PC-3 (cell line): Measurements from ENCODE around the gene NLRC4. TPM values are rescaled to one million over a fixed set of nuclear protein-coding genes. Genes with fewer than 3 reads are reported as not detected.
A peak's percentile ranks its signal among the peaks of the same experiment; 100 is the strongest.
"Not testable (repeated sequence)": the region's sequence is repeated elsewhere in the genome, so short reads cannot be mapped to it uniquely, and the experiment has no call there.

ENCODE experiments used
- ATAC-seq: fragments of 200-7000 bp; cut with Tn5 transposase; 2 replicates; pipeline ENCODE4 v1.9.1; 2020; ENCODE audit warnings: mild to moderate bottlenecking, moderate library complexity
- BruUV-seq: library from RNA; stranded (reverse); fragments of 400-500 nt; replicated peaks from 2 replicates; lab custom pipeline; 2021; lab: Mats Ljungman, UMichigan
- CTCF ChIA-PET: fragments of 300-600 bp; sonication (Branson Sonifier 250); formaldehyde crosslinking; loops from one replicate; lab custom pipeline; 2022; ENCODE audit warnings: antibody characterized with exemption; lab: Charles Lee
- POLR2A ChIA-PET: fragments of 300-600 bp; sonication (Branson Sonifier 250); formaldehyde crosslinking; loops from one replicate; lab custom pipeline; 2022; ENCODE audit warnings: antibody characterized with exemption; ENCODE audit not compliant: unreplicated experiment; lab: Charles Lee
- DNase-seq: peaks from one replicate; pipeline ENCODE4 v3.0.0-alpha.2; 2015
- H2AFZ ChIP-seq: fragments of 300-600 bp; sonication (generic); 2 replicates; pipeline ENCODE4 v1.6.0; 2016; ENCODE audit warnings: antibody characterized with exemption, low read length
- H3F3A ChIP-seq: fragments of 300-600 bp; sonication (generic); one replicate; pipeline ENCODE4 v1.6.0; 2017; ENCODE audit warnings: antibody characterized with exemption, low read length, control low read depth, mild to moderate bottlenecking; ENCODE audit not compliant: unreplicated experiment
- H3K27ac ChIP-seq: fragments of 300-600 bp; sonication (generic); 2 replicates; pipeline ENCODE4 v1.5.1; 2016; ENCODE audit warnings: mild to moderate bottlenecking, low read length
- H3K27me3 ChIP-seq: fragments of 300-600 bp; sonication (generic); 2 replicates; pipeline ENCODE4 v1.6.1; 2016; ENCODE audit warnings: low read length, mixed read lengths
- H3K36me3 ChIP-seq: fragments of 300-600 bp; sonication (generic); 2 replicates; pipeline ENCODE4 v1.6.1; 2016; ENCODE audit warnings: low read depth, mixed run types, low read length, mixed read lengths
- H3K4me1 ChIP-seq: fragments of 300-600 bp; sonication (generic); 2 replicates; pipeline ENCODE4 v1.5.1; 2016; ENCODE audit warnings: low read length; ENCODE audit not compliant: insufficient read depth
- H3K4me2 ChIP-seq: fragments of 300-600 bp; sonication (generic); 2 replicates; pipeline ENCODE4 v1.6.0; 2016; ENCODE audit warnings: low read length
- H3K4me3 ChIP-seq: fragments of 300-600 bp; sonication (generic); 2 replicates; pipeline ENCODE4 v1.5.1; 2016; ENCODE audit warnings: mild to moderate bottlenecking, low read length, mixed read lengths
- H3K79me2 ChIP-seq: fragments of 300-600 bp; sonication (generic); 2 replicates; pipeline ENCODE4 v1.6.1; 2017; ENCODE audit warnings: low read length, mixed read lengths
- H3K9ac ChIP-seq: fragments of 300-600 bp; sonication (generic); 2 replicates; pipeline ENCODE4 v1.6.0; 2016; ENCODE audit warnings: mild to moderate bottlenecking, low read length
- H3K9me2 ChIP-seq: fragments of 300-600 bp; sonication (generic); replicated peaks from 2 replicates; pipeline ENCODE4 v1.6.1; 2016; ENCODE audit warnings: mixed run types, low read length, mixed read lengths
- H3K9me3 ChIP-seq: fragments of 300-600 bp; sonication (generic); 2 replicates; pipeline ENCODE4 v1.6.1; 2016; ENCODE audit warnings: low read length, mixed read lengths
- H4K20me1 ChIP-seq: fragments of 300-600 bp; sonication (generic); 2 replicates; pipeline ENCODE4 v1.6.1; 2016; ENCODE audit warnings: low read length, mixed read lengths
- EZH2 ChIP-seq: fragments of 300-600 bp; sonication (generic); IDR thresholded peaks from one replicate; pipeline ENCODE4 v1.6.1; 2017; ENCODE audit warnings: antibody characterized with exemption, mild to moderate bottlenecking, low read length; ENCODE audit not compliant: unreplicated experiment
- EZH2phosphoT487 ChIP-seq: fragments of 300-600 bp; sonication (generic); IDR thresholded peaks from 2 replicates; pipeline ENCODE4 v1.6.1; 2018; ENCODE audit warnings: mild to moderate bottlenecking, antibody characterized with exemption, low read length, borderline replicate concordance
- intact Hi-C: fragments of 100-400 bp; cut with micrococcal nuclease; formaldehyde crosslinking; loops from 2 replicates; pipeline ENCODE4 v1.9.0; 2023
- total RNA-seq: library from RNA; depleted of rRNA; stranded (reverse); fragments of >200 nt; gene quantifications from 2 replicates; pipeline ENCODE4 v1.2.3, GENCODE V29; 2014
- TF ChIP-seq, protein P1 (sequence below): fragments of 300-600 bp; sonication (generic); conservative IDR thresholded peaks from 2 replicates; pipeline ENCODE4 v1.5.1; 2017; ENCODE audit warnings: antibody characterized with exemption, low read depth, mild to moderate bottlenecking, low read length

Gene NLRC4
- total RNA-seq, 1 experiment from 2014 or later, result not detected

DNA sequence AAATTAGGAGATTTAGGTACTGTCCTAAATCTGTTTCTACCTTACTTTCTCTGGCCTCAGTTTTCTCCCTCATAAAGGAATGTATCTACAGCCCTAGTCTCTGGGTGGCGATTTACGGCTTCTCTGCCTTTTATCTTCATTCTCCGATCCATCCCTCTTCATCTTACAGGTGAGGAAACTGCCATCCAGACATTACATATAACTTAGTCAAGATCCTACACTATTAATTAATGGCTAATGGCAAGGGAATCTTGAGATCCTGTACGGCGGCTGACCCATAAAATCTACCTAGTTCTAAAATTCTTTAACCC lies 12.6 kb upstream of the NLRC4 start:
- peaks cover 11% of the 10 kb centered on the region for H3K4me1 ChIP-seq
- H3K9me3 ChIP-seq, result no peaks in the 10 kb centered on the region
- BruUV-seq, result TSS peak; percentile 91
- H3K79me2 ChIP-seq, result peaks cover 34% of the 10 kb centered on the region
- H2AFZ ChIP-seq, result peak overlapping the region; percentile 92
- H3K36me3 ChIP-seq, result no peaks in the 10 kb centered on the region
- H3K27me3 ChIP-seq, result no peaks in the 10 kb centered on the region
- peak overlapping the region; percentile 87 for H3K9ac ChIP-seq
- ChIA-PET POLR2A (interaction anchor here (0.5 kb wide), 1 partner anchor 23 kb away, joined by 20 read pairs; no protein-coding TSS in a partner anchor), CTCF (no interaction called here)
- H3K27ac ChIP-seq, result no peak overlapping the region; the same call in 1 of the 2 replicates
- no peak for DNase-seq
- peak overlapping the region; percentile 88 for H3K4me2 ChIP-seq
- ATAC-seq, result no peak; the same call in 1 of the 2 replicates
- peak overlapping the region; percentile 88 for H3K4me3 ChIP-seq
- H3K9me2 ChIP-seq, result no peaks in the 10 kb centered on the region
- no peaks in the 10 kb centered on the region for H3F3A ChIP-seq
- TF ChIP-seq EZH2, result no peak
- TF ChIP-seq, protein P1, sequence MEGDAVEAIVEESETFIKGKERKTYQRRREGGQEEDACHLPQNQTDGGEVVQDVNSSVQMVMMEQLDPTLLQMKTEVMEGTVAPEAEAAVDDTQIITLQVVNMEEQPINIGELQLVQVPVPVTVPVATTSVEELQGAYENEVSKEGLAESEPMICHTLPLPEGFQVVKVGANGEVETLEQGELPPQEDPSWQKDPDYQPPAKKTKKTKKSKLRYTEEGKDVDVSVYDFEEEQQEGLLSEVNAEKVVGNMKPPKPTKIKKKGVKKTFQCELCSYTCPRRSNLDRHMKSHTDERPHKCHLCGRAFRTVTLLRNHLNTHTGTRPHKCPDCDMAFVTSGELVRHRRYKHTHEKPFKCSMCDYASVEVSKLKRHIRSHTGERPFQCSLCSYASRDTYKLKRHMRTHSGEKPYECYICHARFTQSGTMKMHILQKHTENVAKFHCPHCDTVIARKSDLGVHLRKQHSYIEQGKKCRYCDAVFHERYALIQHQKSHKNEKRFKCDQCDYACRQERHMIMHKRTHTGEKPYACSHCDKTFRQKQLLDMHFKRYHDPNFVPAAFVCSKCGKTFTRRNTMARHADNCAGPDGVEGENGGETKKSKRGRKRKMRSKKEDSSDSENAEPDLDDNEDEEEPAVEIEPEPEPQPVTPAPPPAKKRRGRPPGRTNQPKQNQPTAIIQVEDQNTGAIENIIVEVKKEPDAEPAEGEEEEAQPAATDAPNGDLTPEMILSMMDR, result no peak
- TF ChIP-seq EZH2phosphoT487, result no peak
- H4K20me1 ChIP-seq, result no peaks in the 10 kb centered on the region
- intact Hi-C loops, result no loop called here

DNA sequence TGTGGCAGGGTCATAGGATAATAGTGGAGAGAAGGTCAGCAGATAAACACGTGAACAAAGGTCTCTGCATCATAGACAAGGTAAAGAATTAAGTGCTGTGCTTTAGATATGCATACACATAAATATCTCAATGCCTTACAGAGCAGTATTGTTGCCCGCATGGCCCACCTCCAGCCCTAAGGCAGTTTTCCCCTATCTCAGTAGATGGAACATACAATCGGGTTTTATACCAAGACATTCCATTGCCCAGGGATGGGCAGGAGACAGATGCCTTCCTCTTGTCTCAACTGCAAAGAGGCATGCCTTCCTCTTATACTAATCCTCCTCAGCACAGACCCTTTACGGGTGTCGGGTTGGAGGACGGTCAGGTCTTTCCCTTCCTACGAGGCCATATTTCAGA lies 11.1 kb upstream of the NLRC4 start:
- DNase-seq, BruUV-seq, intact Hi-C loops, H3K9me3 ChIP-seq, H3K36me3 ChIP-seq, H4K20me1 ChIP-seq, H3K27ac ChIP-seq, POLR2A ChIA-PET, H3K27me3 ChIP-seq, H3K9ac ChIP-seq, ATAC-seq, H3K4me3 ChIP-seq, H3K4me2 ChIP-seq, H2AFZ ChIP-seq, H3F3A ChIP-seq, CTCF ChIA-PET, H3K9me2 ChIP-seq: not testable (repeated sequence)
- peaks cover 11% of the 10 kb centered on the region for H3K4me1 ChIP-seq
- H3K79me2 ChIP-seq, result peaks cover 25% of the 10 kb centered on the region

DNA sequence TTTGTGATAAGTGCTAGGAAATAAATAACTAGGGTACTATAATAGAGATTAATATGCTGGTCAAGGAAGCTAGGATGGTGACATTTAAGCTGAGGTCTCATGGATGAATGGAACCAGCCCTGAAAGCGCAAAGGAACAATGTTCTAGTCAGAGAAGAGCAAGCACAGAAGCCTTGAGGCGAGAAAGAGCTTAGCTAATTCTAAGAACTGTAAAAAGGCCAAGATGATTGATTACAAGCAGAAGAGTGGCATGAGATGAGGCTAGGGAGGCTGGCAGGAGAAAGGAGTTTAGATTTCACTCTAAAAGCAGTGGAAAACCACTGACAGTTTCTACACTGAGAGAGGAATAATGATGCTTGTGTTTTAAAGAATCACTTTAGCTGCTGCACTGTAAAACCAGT lies 9.6 kb upstream of the NLRC4 start:
- Histone ChIP-seq H3K9ac (no peak overlapping the region), H3K27ac (no peak overlapping the region), H3K79me2 (peaks cover 15% of the 10 kb centered on the region), H3K4me1 (peaks cover 11% of the 10 kb centered on the region), H3K9me3 (no peaks in the 10 kb centered on the region), H3K4me2 (no peak overlapping the region), H3F3A (no peaks in the 10 kb centered on the region), H3K9me2 (no peaks in the 10 kb centered on the region), H3K36me3 (no peaks in the 10 kb centered on the region), H3K4me3 (no peak overlapping the region), H3K27me3 (no peaks in the 10 kb centered on the region), H4K20me1 (no peaks in the 10 kb centered on the region), H2AFZ (0 out of 2 replicates have a peak overlapping the region, but pooled peaks have one; percentile 47)
- ATAC-seq (no peak), DNase-seq (no peak)
- TF ChIP-seq EZH2phosphoT487 (no peak), EZH2 (no peak)
- TF ChIP-seq, protein P1, result no peak
- POLR2A ChIA-PET, result interaction anchor here (0.6 kb wide), 1 partner anchor 261 kb away, joined by 11 read pairs; no protein-coding TSS in a partner anchor
- BruUV-seq, result no TSS peak
- intact Hi-C loops, result no loop called here
- CTCF ChIA-PET, result no interaction called here
